RWPE1 (cell line): ENCODE measurements around the gene AKR1B15.

Experiments used
- CTCF ChIA-PET: fragments of 350-600 bp; sonication (Branson Sonifier 250); formaldehyde crosslinking; extraction: SDS; loops from one replicate; lab custom pipeline; 2021; lab: Yijun Ruan, JAX
- POLR2A ChIA-PET: fragments of 400-600 bp; formaldehyde crosslinking; extraction: SDS; loops from one replicate; lab custom pipeline; 2020; ENCODE audit warnings: antibody characterized with exemption; ENCODE audit not compliant: low non-redundant PET; lab: Yijun Ruan, JAX
- DNase-seq: peaks from one replicate; pipeline ENCODE4 v3.0.0; 2012; ENCODE audit warnings: low spot score
- H3K27ac ChIP-seq: fragments of 450-650 bp; 2 replicates; pipeline ENCODE4 v1.5.1; 2017
- CTCF ChIP-seq: fragments of 450-650 bp; conservative IDR thresholded peaks from 2 replicates; pipeline ENCODE4 v1.5.1; 2017; ENCODE audit warnings: low read depth, mild to moderate bottlenecking

Gene AKR1B15

GRCh38 chr7:134589491-134589941 lies 40.6 kb downstream of the AKR1B15 start:
- no peak overlapping the region for H3K27ac ChIP-seq
- DNase-seq: no peak
- CTCF ChIA-PET: interaction anchor here (0.6 kb wide), 1 partner anchor 24 kb away, joined by 3 read pairs; no protein-coding TSS in a partner anchor
- POLR2A ChIA-PET: no interaction called here
- no peak for TF ChIP-seq CTCF

GRCh38 chr7:134593530-134594392 lies 44.9 kb downstream of the AKR1B15 start:
- ChIA-PET CTCF (interaction anchor here (0.6 kb wide), 1 partner anchor 11 kb away, joined by 4 read pairs; no protein-coding TSS in a partner anchor), POLR2A (no interaction called here)
- H3K27ac ChIP-seq: peak overlapping the region; percentile 82
- no peak for DNase-seq
- TF ChIP-seq CTCF: no peak

GRCh38 chr7:134594877-134595276 lies 46.0 kb downstream of the AKR1B15 start:
- DNase-seq: no peak
- TF ChIP-seq CTCF: no peak
- POLR2A ChIA-PET: no interaction called here
- peak overlapping the region; percentile 54; the same call in 1 of the 2 replicates for H3K27ac ChIP-seq
- CTCF ChIA-PET: no interaction called here

- ChIA-PET POLR2A (no interaction called here), CTCF (no interaction called here)
- no peak for DNase-seq
- no peak overlapping the region for H3K27ac ChIP-seq
- no peak for TF ChIP-seq CTCF
Observed at GRCh38 chr7:134599371-134599770, 50.5 kb downstream of the AKR1B15 start.

- no peak for TF ChIP-seq CTCF
- POLR2A ChIA-PET: no interaction called here
- no peak for DNase-seq
- H3K27ac ChIP-seq: no peak overlapping the region
- CTCF ChIA-PET: interaction anchor here (0.5 kb wide), 1 partner anchor 98 kb away, joined by 4 read pairs; no protein-coding TSS in a partner anchor
Observed at GRCh38 chr7:134601459-134601858, 52.5 kb downstream of the AKR1B15 start.

- ChIA-PET CTCF (no interaction called here), POLR2A (no interaction called here)
- H3K27ac ChIP-seq: no peak overlapping the region
- DNase-seq: no peak
- no peak for TF ChIP-seq CTCF
Observed at GRCh38 chr7:134602881-134603451, 54.1 kb downstream of the AKR1B15 start.
